K562 (cell line): ENCODE results near the gene SLC5A5. TPM values are rescaled to one million over a fixed set of nuclear protein-coding genes. Genes with fewer than 3 reads are reported as not detected.

Source experiments
- BCOR ChIP-seq: fragments of 450-650 bp; IDR thresholded peaks from 2 replicates; pipeline ENCODE4 v1.6.1; 2016
- CHD4 ChIP-seq: fragments of 200-600 bp; sonication (generic); IDR thresholded peaks from 3 replicates; pipeline ENCODE4 v1.6.1; 2012; ENCODE audit warnings: low read depth, mild to moderate bottlenecking, mixed read lengths, low read length, inconsistent platforms; ENCODE audit not compliant: insufficient read depth, insufficient replicate concordance, poor library complexity, severe bottlenecking
- CREB3L1 ChIP-seq: fragments of 450-650 bp; IDR thresholded peaks from 2 replicates; pipeline ENCODE4 v1.6.1; 2014; ENCODE audit warnings: low read depth, mild to moderate bottlenecking, moderate library complexity, borderline replicate concordance
- HDAC2 ChIP-seq: fragments of 450-650 bp; IDR thresholded peaks from 2 replicates; pipeline ENCODE4 v1.6.1; 2016; ENCODE audit warnings: mild to moderate bottlenecking
- L3MBTL2 ChIP-seq: fragments of 450-650 bp; IDR thresholded peaks from 2 replicates; pipeline ENCODE4 v1.6.1; 2016; ENCODE audit warnings: mild to moderate bottlenecking, moderate library complexity
- MITF ChIP-seq: IDR thresholded peaks from 2 replicates; pipeline ENCODE4 v1.6.1; 2014; ENCODE audit warnings: antibody characterized with exemption
- MLX ChIP-seq, 2 experiments: fragments of 450-650 bp in 1 of 2; sonication (generic) in 1 of 2; formaldehyde crosslinking; conservative IDR thresholded peaks; 2 replicates each; pipeline versions ENCODE4 v1.4.0 to v1.8.1; 2020 to 2022; ENCODE audit warnings: mild to moderate bottlenecking in 1 of 2, missing genetic modification reagents in 1 of 2
- MNT ChIP-seq, 2 experiments: fragments of 450-650 bp; conservative IDR thresholded peaks; 2 replicates each; pipeline ENCODE4 v1.6.1; 2017; ENCODE audit warnings: mild to moderate bottlenecking in 2 of 2, moderate library complexity in 2 of 2
- NBN ChIP-seq: fragments of 450-650 bp; IDR thresholded peaks from 2 replicates; pipeline ENCODE4 v1.6.1; 2016; ENCODE audit warnings: low read depth, mild to moderate bottlenecking
- NONO ChIP-seq, 2 experiments: fragments of 200-400 bp in 1 of 2; fragments of 450-650 bp in 1 of 2; formaldehyde crosslinking in 1 of 2; IDR thresholded peaks; 2 replicates each; pipeline ENCODE4 v1.6.1; 2017; ENCODE audit warnings: low read depth in 2 of 2, mild to moderate bottlenecking in 2 of 2, moderate library complexity in 2 of 2, low read length in 1 of 2
- PHF21A ChIP-seq: fragments of 450-650 bp; IDR thresholded peaks from 2 replicates; pipeline ENCODE4 v1.6.1; 2017; ENCODE audit warnings: low read depth, borderline replicate concordance
- POLR2H ChIP-seq: IDR thresholded peaks from 2 replicates; pipeline ENCODE4 v1.6.1; 2016; ENCODE audit warnings: missing genetic modification characterization, low read depth, mild to moderate bottlenecking, control low read depth, missing compliant biosample characterization, moderate library complexity
- SMC3 ChIP-seq: conservative IDR thresholded peaks from 2 replicates; pipeline ENCODE4 v1.6.1; 2011; ENCODE audit warnings: low read depth, low read length, improper control_type of control experiment; ENCODE audit not compliant: insufficient read depth
- TFAP4 ChIP-seq: sonication (generic); formaldehyde crosslinking; IDR thresholded peaks from 2 replicates; pipeline ENCODE4 v1.8.0; 2022; ENCODE audit warnings: missing genetic modification reagents, mild to moderate bottlenecking, moderate library complexity, borderline replicate concordance
- TFE3 ChIP-seq: fragments of 450-650 bp; formaldehyde crosslinking; IDR thresholded peaks from 2 replicates; pipeline ENCODE4 v1.4.0; 2020; ENCODE audit warnings: mild to moderate bottlenecking, mixed read lengths
- USF1 ChIP-seq: sonication (generic); formaldehyde crosslinking; IDR thresholded peaks from 2 replicates; pipeline ENCODE4 v1.9.0; 2022; ENCODE audit warnings: mild to moderate bottlenecking, missing genetic modification reagents
- ZKSCAN1 ChIP-seq: fragments of 150-350 bp; IDR thresholded peaks from 2 replicates; pipeline ENCODE4 v1.6.1; 2016; ENCODE audit warnings: low read depth, low read length
- ZNF263 ChIP-seq: sonication (generic); formaldehyde crosslinking; IDR thresholded peaks from 2 replicates; pipeline ENCODE4 v1.8.0; 2022; ENCODE audit warnings: mild to moderate bottlenecking, missing genetic modification reagents, borderline replicate concordance
- ZNF324 ChIP-seq: fragments of 250-450 bp; sonication (Bioruptor Pico); IDR thresholded peaks from 2 replicates; pipeline ENCODE4 v1.4.0; 2020; ENCODE audit warnings: mild to moderate bottlenecking
- polyA plus RNA-seq, 8 experiments: library from polyadenylated mRNA; depleted of rRNA in 4 of 8; stranded (reverse) in 5 of 8; unstranded in 3 of 8; fragments of >200 nt; fragmentation: Nextera tagmentation in 2 of 8; fragmentation: Illumina TruSeq in 1 of 8; extraction: Ambion mirVana in 2 of 8; extraction: Trizol in 1 of 8; gene quantifications; 2 replicates each; pipeline versions ENCODE4 v1.2.1 to v1.2.3, GENCODE V29; 2011 to 2014; ENCODE audit warnings: inconsistent platforms in 1 of 8, missing spikeins in 1 of 8
- total RNA-seq, 7 experiments: library from RNA; depleted of rRNA in 6 of 7; stranded (reverse); fragments of >200 nt in 6 of 7; fragmentation: Illumina TruSeq in 2 of 7; extraction: Trizol in 2 of 7; gene quantifications; 2 replicates each; pipeline versions ENCODE4 v1.2.1 to v1.2.3, GENCODE V29; 2011 to 2021; ENCODE audit warnings: low replicate concordance in 1 of 7

The SLC5A5 gene
- total and polyA plus RNA-seq, 9 of the 15 experiments (the other 6 are each of a cell fraction or from before 2014, with no cell fraction given), result 0.10 to 0.73 (median 0.23) TPM

- no peak for TF ChIP-seq MNT (conservative IDR thresholded peaks at IDR 0.05)
- TF ChIP-seq NBN, result no peak
- TF ChIP-seq PHF21A, result no peak
- peak; percentile 66; the same call in 1 of the 2 replicates for TF ChIP-seq HDAC2
- TF ChIP-seq ZKSCAN1, result no peak
- TF ChIP-seq NONO (IDR thresholded peaks at IDR 0.05; ENCODE audit: low read depth in 2 of 2, low read length in 1 of 2), result no peak
- TF ChIP-seq CREB3L1, result no peak
- TF ChIP-seq ZNF324 (CRISPR knock-in tag), result no peak
- no peak for TF ChIP-seq MLX (CRISPR knock-in tag; conservative IDR thresholded peaks at IDR 0.05)
- peak; percentile 22 for TF ChIP-seq CHD4
- TF ChIP-seq ZNF263, result no peak
- no peak for TF ChIP-seq L3MBTL2
- TF ChIP-seq POLR2H (tag), result no peak
- TF ChIP-seq BCOR, result peak; percentile 95
- no peak for TF ChIP-seq TFE3 (CRISPR knock-in tag)
- TF ChIP-seq TFAP4 (CRISPR knock-in tag), result no peak
- TF ChIP-seq MITF, result no peak
- TF ChIP-seq SMC3, result no peak
- TF ChIP-seq USF1 (CRISPR knock-in tag), result 0 out of 2 replicates have a peak, but pooled peaks have one; percentile 8
Measured at GRCh38 chr19:17843292-17843827, 28.4 kb upstream of the SLC5A5 start (continued).
